Measurements from ENCODE around the gene ABCC3.

ABCC3 gene

GRCh38 chr17:50634224-50634914 lies at the start of gene ABCC3:
ABCC3 (plus strand) TSS chr17:50634881; CDS start chr17:50634937, 56 bp downstream.
- DNase-seq = no peak

GRCh38 chr17:50585346-50585745 lies 49.3 kb upstream of the ABCC3 start:
- no peak for DNase-seq

DNA sequence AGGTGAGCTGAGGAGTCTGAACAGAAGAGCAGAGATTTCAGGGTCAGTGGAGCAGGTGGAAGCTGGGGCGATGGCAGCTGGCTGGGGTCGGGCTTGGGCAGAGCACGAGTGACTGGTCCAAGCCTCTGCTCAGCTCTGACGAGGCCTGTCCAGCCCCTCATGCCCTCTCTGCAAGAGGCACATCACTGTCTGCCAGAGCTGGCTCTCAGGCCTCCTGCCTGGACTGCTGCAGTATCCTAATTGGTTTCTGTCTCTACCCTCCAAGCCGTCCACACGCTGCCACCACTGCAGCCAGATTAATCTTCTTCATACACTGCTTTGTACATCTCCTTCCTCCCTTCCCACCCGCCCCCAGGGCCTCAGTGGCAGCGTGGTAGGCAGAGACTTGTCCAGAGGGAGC lies 48.8 kb upstream of the ABCC3 start:
- DNase-seq = no peak

- DNase-seq = no peak
These were observed 48.0 kb upstream of the ABCC3 start for GRCh38 chr17:50586421-50587247.

GRCh38 chr17:50587571-50587970 lies 47.1 kb upstream of the ABCC3 start:
- DNase-seq = no peak

- no peak for DNase-seq
These were observed 46.2 kb upstream of the ABCC3 start for GRCh38 chr17:50588391-50589049.

GRCh38 chr17:50589095-50589705 lies 45.5 kb upstream of the ABCC3 start:
- DNase-seq = peak; percentile 28 to 75

- DNase-seq = no peak
These were observed 43.5 kb upstream of the ABCC3 start for GRCh38 chr17:50590946-50591737.

- DNase-seq = peak; percentile 12 to 84
These were observed 41.4 kb upstream of the ABCC3 start for GRCh38 chr17:50593321-50593720.

DNA sequence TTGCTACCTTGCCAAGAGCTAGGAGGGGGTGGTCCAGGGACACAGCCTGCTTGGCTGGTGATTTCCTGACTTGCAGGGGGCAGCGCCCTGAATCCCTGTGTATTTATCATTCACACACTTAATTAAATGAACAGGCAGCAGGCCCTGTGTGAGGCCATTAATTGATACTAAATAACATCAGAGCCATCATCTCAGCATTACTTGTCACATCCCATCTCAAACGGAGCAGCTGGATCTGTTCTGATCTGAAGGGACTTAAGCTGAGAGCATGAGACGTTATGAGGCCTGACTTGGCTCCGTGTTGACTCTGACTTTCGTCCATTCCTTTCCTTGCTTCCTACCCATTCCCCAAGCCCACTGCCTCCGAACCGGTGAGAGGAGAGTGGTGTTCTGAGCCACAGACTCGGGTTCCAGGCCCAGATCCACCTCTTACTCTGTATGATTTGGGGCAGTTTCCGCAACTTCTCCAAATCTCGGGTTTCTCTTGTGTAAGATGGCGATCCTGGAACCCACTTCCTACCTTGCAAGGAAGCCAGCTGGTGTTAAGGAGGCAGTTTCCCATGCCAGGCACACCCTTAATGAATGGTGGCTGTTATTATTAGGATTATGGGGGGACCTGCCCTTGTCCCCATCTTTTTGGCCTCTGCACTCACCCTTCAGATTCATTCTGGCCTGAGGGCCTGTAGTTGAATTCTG lies 40.4 kb upstream of the ABCC3 start:
- DNase-seq = no peak

DNA sequence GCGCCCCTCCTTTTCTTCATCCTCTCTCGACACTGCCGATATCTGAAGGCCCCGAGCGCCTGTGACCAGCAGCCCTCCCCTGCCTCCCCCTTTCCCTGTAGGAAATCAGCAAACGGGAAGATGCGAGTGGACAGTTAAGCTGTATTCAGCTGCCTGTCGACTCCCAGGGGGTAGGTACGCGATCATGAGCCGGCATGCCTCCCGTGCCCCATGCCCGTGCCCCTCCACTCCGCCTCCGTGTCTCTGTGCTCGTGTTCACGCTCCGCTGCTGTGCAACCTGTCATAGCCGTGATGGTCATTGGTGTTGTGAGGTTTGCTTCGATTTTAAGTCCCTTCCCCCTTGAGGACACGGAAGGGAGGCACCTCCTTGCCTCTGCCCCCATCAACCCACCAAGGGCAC lies 39.8 kb upstream of the ABCC3 start:
- no peak for DNase-seq

- no peak for DNase-seq
These were observed 38.3 kb upstream of the ABCC3 start for GRCh38 chr17:50596191-50597037.

GRCh38 chr17:50598487-50598886 lies 36.2 kb upstream of the ABCC3 start:
- DNase-seq = no peak

GRCh38 chr17:50599606-50600005 lies 35.1 kb upstream of the ABCC3 start:
- DNase-seq = no peak

GRCh38 chr17:50601823-50602375 lies 32.8 kb upstream of the ABCC3 start:
- no peak for DNase-seq

DNA sequence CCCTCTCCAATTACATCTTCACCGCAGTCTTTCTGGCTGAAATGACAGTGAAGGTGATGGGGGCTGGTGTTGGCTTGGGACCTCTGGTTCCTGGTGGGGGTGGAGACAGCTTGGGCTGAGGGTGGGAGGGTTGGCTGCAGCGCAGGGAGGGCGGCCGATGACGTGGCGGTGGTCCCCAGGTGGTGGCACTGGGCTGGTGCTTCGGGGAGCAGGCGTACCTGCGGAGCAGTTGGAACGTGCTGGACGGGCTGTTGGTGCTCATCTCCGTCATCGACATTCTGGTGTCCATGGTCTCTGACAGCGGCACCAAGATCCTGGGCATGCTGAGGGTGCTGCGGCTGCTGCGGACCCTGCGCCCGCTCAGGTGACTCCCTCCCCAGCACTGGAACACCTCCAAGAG lies 31.8 kb upstream of the ABCC3 start:
- no peak for DNase-seq

DNA sequence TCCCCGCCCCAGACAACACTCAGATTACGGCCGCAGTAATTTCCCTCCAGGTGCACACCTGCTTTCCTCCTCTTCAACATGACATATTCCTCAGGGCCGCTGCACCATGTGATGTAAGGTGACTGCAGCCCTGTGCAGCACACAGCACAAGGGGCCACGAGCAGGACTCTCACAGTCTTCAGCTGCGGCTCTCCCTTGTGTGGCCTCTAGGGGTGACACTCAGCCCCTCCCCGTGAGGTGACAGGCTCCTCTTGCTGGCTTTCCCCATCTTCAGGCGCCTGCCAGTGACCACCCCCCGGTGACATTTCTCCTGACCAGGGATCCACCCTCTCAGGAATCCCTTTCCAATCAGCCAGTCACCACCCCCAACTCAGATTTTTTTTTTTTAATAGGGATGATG lies 31.3 kb upstream of the ABCC3 start:
- peak; percentile 12 to 57 for DNase-seq

DNA sequence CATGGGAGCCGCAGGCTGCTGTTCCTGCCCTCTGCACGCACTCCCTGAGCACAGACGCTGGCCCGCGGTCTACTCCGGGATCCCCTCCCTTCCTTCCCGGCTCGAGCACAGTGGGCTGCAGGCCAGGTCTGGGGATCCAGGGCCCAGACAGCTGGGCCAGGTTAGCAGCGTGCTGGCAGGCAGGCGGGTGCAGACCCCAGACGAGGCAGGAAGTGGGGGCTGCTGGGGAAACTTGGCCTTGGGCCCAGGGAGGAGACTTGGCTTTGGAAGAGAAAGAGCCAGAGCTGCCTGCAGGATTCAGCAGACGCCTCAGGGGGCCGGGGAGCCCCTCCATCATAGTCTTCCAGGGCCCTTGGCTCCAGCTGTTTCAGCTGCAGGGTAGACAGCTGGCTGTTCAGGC lies 30.2 kb upstream of the ABCC3 start:
- no peak for DNase-seq

- DNase-seq = no peak
These were observed 29.3 kb upstream of the ABCC3 start for GRCh38 chr17:50605429-50605828.

GRCh38 chr17:50607522-50608175 lies 27.0 kb upstream of the ABCC3 start:
- no peak for DNase-seq

All from NCI-H187 (cell line).